Psoas muscle (tissue), 8 donors: ENCODE measurements around the gene SF3B2. TPM values are rescaled to one million over a fixed set of nuclear protein-coding genes. Genes with fewer than 3 reads are reported as not detected.

Experiments
- ATAC-seq, 4 donors: fragments of 200-7000 bp; cut with Tn5 transposase; one replicate each; pipeline ENCODE4 v1.9.1; 2020; ENCODE audit warnings: moderate library complexity in 3 of 4, mild to moderate bottlenecking in 2 of 4
- DNase-seq, 2 donors: peaks; one replicate each; pipeline ENCODE4 v3.0.0-alpha.2; 2020
- H3K27ac ChIP-seq: fragments of 200-600 bp; one replicate; pipeline ENCODE4 v1.8.0; 2022
- H3K27me3 ChIP-seq, 3 donors: fragments of 200-600 bp in 1 of 3; one replicate each; pipeline versions ENCODE4 v1.6.1 to v1.8.0; 2013 to 2022; ENCODE audit warnings: low read length in 2 of 3, mild to moderate bottlenecking in 2 of 3, moderate library complexity in 1 of 3; ENCODE audit not compliant: insufficient read depth in 3 of 3
- H3K36me3 ChIP-seq, 2 donors: fragments of 200-600 bp in 1 of 2; one replicate each; pipeline versions ENCODE4 v1.6.1 to v1.8.0; 2013 to 2022; ENCODE audit warnings: low read depth in 1 of 2, mild to moderate bottlenecking in 1 of 2, moderate library complexity in 1 of 2; ENCODE audit not compliant: insufficient read depth in 1 of 2
- H3K4me1 ChIP-seq: fragments of 200-600 bp; one replicate; pipeline ENCODE4 v1.8.0; 2022
- H3K4me3 ChIP-seq: fragments of 200-600 bp; one replicate; pipeline ENCODE4 v1.8.0; 2022; ENCODE audit warnings: mild to moderate bottlenecking
- H3K9me3 ChIP-seq: fragments of 200-600 bp; one replicate; pipeline ENCODE4 v1.8.0; 2022
- CTCF ChIP-seq: fragments of 200-600 bp; IDR thresholded peaks from one replicate; pipeline ENCODE4 v1.8.0; 2022; ENCODE audit warnings: antibody characterized with exemption
- WGBS, 3 donors: extraction: QIAGEN DNeasy Blood & Tissue Kit; methylation state at CpG; one replicate each; pipeline versions ENCODE4 v1.1.6 to v1.1.7; 2013; 5-methylcytosine and 5-hydroxymethylcytosine counted together
- intact Hi-C, 2 donors: fragments of 100-400 bp; cut with DNase I; formaldehyde crosslinking; loops; one replicate each; pipeline versions ENCODE4 v1.11.0 to v1.14.2; 2022
- polyA plus RNA-seq, 3 donors: library from polyadenylated mRNA; stranded (reverse); fragments of 200-250 nt; gene quantifications; one replicate each; pipeline ENCODE4 v1.2.3, GENCODE V29; 2013
- total RNA-seq, 4 donors: library from RNA; stranded (reverse); fragmentation: NEBNext Ultra II Directional in 2 of 4; extraction: Animal tissue kit (Norgen Biotek cat#: 25700) in 2 of 4; gene quantifications; one replicate each; pipeline versions ENCODE4 v1.2.1 to v1.2.4, GENCODE V29; 2021 to 2023
- donor health status: healthy with polysubstance abuse.
- donor health status: DM: no; HTN: no; CAD: no; lungs with moderate emphysema.
- donor health status: Bipolar disorder and iron deficiency.
- donor health status: healthy.
- donor health status: DM: yes; HTN: yes; CAD: no.
- donor health status: DM: no; HTN: no; CAD: no.
- donor health status: DM: no; HTN: no; CAD: no.
- donor health status: DM: yes; HTN: yes; CAD: no.

The SF3B2 gene
- total and polyA plus RNA-seq, 7 donors = 62.8 to 135 (median 90.8) TPM

DNA sequence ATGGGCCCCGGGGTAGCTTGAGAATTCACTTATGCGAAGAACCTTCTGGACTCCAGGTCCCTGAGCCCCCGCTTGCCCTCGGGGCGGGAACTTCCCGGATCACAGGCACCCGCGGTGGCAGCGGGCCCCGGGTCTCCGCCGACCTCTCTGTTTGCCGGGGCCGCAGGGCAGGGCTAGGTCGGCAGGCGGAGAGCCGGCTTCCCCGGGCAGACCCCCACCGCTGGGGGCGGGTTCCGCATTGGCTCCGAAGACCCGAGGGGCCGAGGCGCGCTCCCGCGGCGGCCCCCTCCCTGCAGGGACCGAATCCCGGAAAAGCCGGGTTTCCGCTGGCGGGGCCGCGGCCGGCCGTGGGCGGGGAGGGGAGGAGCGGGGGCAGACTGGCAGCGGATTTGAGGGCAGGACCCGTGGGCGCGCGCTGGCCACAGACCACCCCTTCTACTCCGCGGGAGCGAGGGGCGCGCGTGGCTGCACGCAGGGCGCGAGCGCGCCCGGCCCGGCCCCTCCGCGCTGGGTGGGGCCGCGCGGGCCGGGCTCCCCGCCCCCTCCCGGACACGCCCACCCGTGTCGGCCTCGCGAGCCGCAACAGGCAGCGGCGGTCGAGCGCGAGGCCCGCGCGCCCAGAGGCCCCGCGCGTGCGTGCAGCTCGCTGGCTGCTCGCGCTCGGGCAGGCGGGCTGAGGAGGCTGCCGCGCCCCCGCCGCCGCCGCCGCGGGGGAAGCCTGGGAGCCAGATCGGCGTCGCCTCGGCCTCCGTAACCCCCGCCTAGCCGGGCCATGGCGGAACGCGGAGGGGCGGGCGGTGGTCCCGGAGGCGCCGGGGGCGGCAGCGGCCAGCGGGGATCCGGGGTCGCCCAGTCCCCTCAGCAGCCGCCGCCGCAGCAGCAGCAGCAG, 17.8 kb downstream of the SF3B2 start, which contains the start of gene PACS1:
Gene PACS1 (plus strand): TSS at position 558 of the 889 bp plus-strand sequence. CDS start 215 bp downstream, at position 773.
- peak within 1 kb of the TSS; percentile 90 for H3K27ac ChIP-seq
- peaks cover 9 to 62% of the 10 kb centered on the region in 2 donors for H3K36me3 ChIP-seq
- no peaks in the 10 kb centered on the region for H3K9me3 ChIP-seq
- ATAC-seq = peak; percentile 71 to 77 (median 75)
- peak within 1 kb of the TSS; percentile 93 for H3K4me3 ChIP-seq
- TF ChIP-seq CTCF = no peak
- no peaks in the 10 kb centered on the region for H3K27me3 ChIP-seq
- peak; percentile 83 to 86 for DNase-seq
- H3K4me1 ChIP-seq = peaks cover 19% of the 10 kb centered on the region
- 1% methylated on average over 38 to 120 of the region's 120 CpGs for WGBS, 3 donors
- intact Hi-C loops = no loop called here

- ATAC-seq (peak in 3 of 4 donors; percentile 9 to 29 (median 10)), DNase-seq (peak; percentile 58 to 77)
- Histone ChIP-seq H3K27ac (peak overlapping the region; percentile 81), H3K36me3 (peaks cover 9 to 56% of the 10 kb centered on the region in 2 donors), H3K4me3 (peak overlapping the region; percentile 93), H3K4me1 (peaks cover 19% of the 10 kb centered on the region), H3K27me3 (no peaks in the 10 kb centered on the region), H3K9me3 (no peaks in the 10 kb centered on the region)
- TF ChIP-seq CTCF = no peak
- intact Hi-C loops = no loop called here
- WGBS, 3 donors = 2 to 5% (median 4%) methylated on average over 25 to 60 of the region's 60 CpGs
Measured at GRCh38 chr11:66070604-66071380, 18.6 kb downstream of the SF3B2 start.

DNA sequence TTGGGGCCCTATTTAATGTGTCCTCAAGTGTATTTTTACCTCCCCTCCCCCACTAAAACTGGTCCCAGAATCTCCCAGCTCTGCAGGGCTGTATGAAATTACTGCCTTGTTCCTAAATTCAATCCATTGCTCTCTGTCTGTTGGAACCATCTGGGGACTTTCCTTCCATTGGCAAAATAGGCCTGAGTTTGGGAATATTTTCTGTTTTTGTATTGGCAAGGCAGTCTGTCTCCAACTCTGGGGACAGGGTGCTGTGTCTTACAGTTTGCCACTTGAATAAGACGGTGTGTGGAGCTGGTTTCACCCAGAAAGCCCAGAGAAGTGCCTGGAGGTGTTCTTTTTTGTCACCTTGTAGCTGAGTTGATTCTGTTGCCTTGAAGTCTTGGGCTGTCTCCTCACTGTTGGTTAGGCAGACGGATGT, 19.2 kb downstream of the SF3B2 start:
- peak overlapping the region; percentile 93 for H3K4me3 ChIP-seq
- no peak for TF ChIP-seq CTCF
- peaks cover 19% of the 10 kb centered on the region for H3K4me1 ChIP-seq
- peaks cover 9 to 50% of the 10 kb centered on the region in 2 donors for H3K36me3 ChIP-seq
- no peaks in the 10 kb centered on the region for H3K27me3 ChIP-seq
- intact Hi-C loops = no loop called here
- H3K27ac ChIP-seq = peak overlapping the region; percentile 81
- no peaks in the 10 kb centered on the region for H3K9me3 ChIP-seq
- ATAC-seq (no peak), DNase-seq (no peak)
- 36 to 53% (median 37%) methylated on average over 2 of the region's 2 CpGs for WGBS, 3 donors

DNA sequence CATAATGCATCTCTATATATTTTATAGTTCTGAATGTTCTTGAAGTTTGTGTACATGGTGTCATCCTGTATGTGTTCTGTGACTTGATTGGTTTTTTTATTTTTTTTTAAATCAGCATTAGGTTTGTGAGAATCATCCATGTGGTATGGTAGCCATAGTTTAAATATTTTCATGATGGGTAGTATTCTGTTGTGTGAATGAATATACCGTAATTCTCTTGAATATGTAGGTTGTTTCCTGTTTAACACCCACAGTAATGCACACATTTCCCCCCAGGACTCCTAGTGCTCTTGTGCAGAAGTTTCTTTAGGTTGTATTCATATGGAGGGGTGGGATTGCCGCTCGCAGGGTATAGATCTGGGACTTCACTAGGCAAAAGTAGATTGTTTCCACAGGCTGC, 19.9 kb downstream of the SF3B2 start:
- TF ChIP-seq CTCF = no peak
- ATAC-seq (no peak), DNase-seq (no peak)
- Histone ChIP-seq H3K9me3 (no peaks in the 10 kb centered on the region), H3K4me3 (peak overlapping the region; percentile 93), H3K27ac (no peak overlapping the region), H3K27me3 (no peaks in the 10 kb centered on the region), H3K4me1 (peaks cover 19% of the 10 kb centered on the region), H3K36me3 (peaks cover 9 to 43% of the 10 kb centered on the region in 2 donors)
- intact Hi-C loops = no loop called here
- 90 to 96% (median 91%) methylated on average over 3 of the region's 3 CpGs for WGBS, 3 donors
